Measurements from ENCODE around the gene PHLPP1.

- TF ChIP-seq, protein P1, sequence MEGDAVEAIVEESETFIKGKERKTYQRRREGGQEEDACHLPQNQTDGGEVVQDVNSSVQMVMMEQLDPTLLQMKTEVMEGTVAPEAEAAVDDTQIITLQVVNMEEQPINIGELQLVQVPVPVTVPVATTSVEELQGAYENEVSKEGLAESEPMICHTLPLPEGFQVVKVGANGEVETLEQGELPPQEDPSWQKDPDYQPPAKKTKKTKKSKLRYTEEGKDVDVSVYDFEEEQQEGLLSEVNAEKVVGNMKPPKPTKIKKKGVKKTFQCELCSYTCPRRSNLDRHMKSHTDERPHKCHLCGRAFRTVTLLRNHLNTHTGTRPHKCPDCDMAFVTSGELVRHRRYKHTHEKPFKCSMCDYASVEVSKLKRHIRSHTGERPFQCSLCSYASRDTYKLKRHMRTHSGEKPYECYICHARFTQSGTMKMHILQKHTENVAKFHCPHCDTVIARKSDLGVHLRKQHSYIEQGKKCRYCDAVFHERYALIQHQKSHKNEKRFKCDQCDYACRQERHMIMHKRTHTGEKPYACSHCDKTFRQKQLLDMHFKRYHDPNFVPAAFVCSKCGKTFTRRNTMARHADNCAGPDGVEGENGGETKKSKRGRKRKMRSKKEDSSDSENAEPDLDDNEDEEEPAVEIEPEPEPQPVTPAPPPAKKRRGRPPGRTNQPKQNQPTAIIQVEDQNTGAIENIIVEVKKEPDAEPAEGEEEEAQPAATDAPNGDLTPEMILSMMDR (conservative IDR thresholded peaks at IDR 0.05; ENCODE audit: low read depth, low read length), result no peak
- TF ChIP-seq EZH2 (IDR thresholded peaks at IDR 0.05; ENCODE audit: low read length, unreplicated experiment) (no peak), EZH2phosphoT487 (IDR thresholded peaks at IDR 0.05; ENCODE audit: borderline replicate concordance, low read length) (no peak)
These were observed 26.5 kb upstream of the PHLPP1 start for GRCh38 chr18:62688743-62689317.

Data from PC-3 (cell line).